GM19438 (cell line): ENCODE data around the gene CBFA2T2.

Experiments
- ATAC-seq: cut with Tn5 transposase; IDR thresholded peaks from one replicate; pipeline ENCODE4 v1.9.1; 2021; ENCODE audit warnings: low read depth; ENCODE audit not compliant: unreplicated experiment

CBFA2T2 gene

GRCh38 chr20:33673410-33674293 lies 183.8 kb downstream of the CBFA2T2 start:
- no peak for ATAC-seq

- no peak for ATAC-seq
Observed at GRCh38 chr20:33674294-33675135, 184.6 kb downstream of the CBFA2T2 start, which contains the start of gene NECAB3. NECAB3 (minus strand) TSS chr20:33674428; CDS start chr20:33674352, 76 bp downstream.

GRCh38 chr20:33675136-33675959 lies 185.5 kb downstream of the CBFA2T2 start:
- no peak for ATAC-seq

- ATAC-seq: no peak
Observed at GRCh38 chr20:33676121-33676520, 186.2 kb downstream of the CBFA2T2 start.

- ATAC-seq: no peak
Observed at GRCh38 chr20:33676652-33677645, 187.1 kb downstream of the CBFA2T2 start.

- no peak for ATAC-seq
Observed at GRCh38 chr20:33677991-33678702, 188.3 kb downstream of the CBFA2T2 start.

- peak; percentile 69 for ATAC-seq
Observed at GRCh38 chr20:33679758-33680485, 190.0 kb downstream of the CBFA2T2 start.

- no peak for ATAC-seq
Observed at GRCh38 chr20:33680686-33681085, 190.8 kb downstream of the CBFA2T2 start.

- no peak for ATAC-seq
Observed at GRCh38 chr20:33681288-33681687, 191.4 kb downstream of the CBFA2T2 start.

GRCh38 chr20:33681728-33682353 lies 191.9 kb downstream of the CBFA2T2 start:
- no peak for ATAC-seq

- ATAC-seq: no peak
Observed at GRCh38 chr20:33684533-33685327, 194.8 kb downstream of the CBFA2T2 start.

GRCh38 chr20:33685328-33686099 lies 195.6 kb downstream of the CBFA2T2 start:
- ATAC-seq: peak; percentile 44

GRCh38 chr20:33686100-33686983 lies 196.4 kb downstream of the CBFA2T2 start, which contains the start of gene E2F1:
E2F1 (minus strand) TSS chr20:33686385; CDS start chr20:33686264, 121 bp downstream.
- peak; percentile 77 for ATAC-seq

- ATAC-seq: no peak
Observed at GRCh38 chr20:33686984-33687366, 197.1 kb downstream of the CBFA2T2 start.

GRCh38 chr20:33687370-33687915 lies 197.5 kb downstream of the CBFA2T2 start:
- no peak for ATAC-seq
